Fibroblast of pulmonary artery (primary cell): ENCODE data around the gene SEMA3C.

ENCODE experiments used
- DNase-seq: peaks from one replicate; pipeline ENCODE4 v3.0.0-alpha.2; 2010; ENCODE audit warnings: low read depth
- H3K4me3 ChIP-seq: replicated peaks from 2 replicates; pipeline ENCODE4 v1.5.1; 2011; ENCODE audit warnings: low read depth, mild to moderate bottlenecking, control low read depth, low read length, moderate library complexity
- CTCF ChIP-seq: IDR thresholded peaks from 2 replicates; pipeline ENCODE4 v1.5.1; 2011; ENCODE audit warnings: mild to moderate bottlenecking, control low read depth, low read length, inconsistent platforms; ENCODE audit errors: missing control alignments

Gene SEMA3C

GRCh38 chr7:80842022-80842790, 76.6 kb downstream of the SEMA3C start:
- no peak overlapping the region for H3K4me3 ChIP-seq
- DNase-seq, result no peak
- no peak for TF ChIP-seq CTCF

GRCh38 chr7:80841423-80841955, 77.4 kb downstream of the SEMA3C start:
- no peak for DNase-seq
- H3K4me3 ChIP-seq, result no peak overlapping the region
- TF ChIP-seq CTCF, result no peak

GRCh38 chr7:80840681-80841080, 78.2 kb downstream of the SEMA3C start:
- no peak for TF ChIP-seq CTCF
- DNase-seq, result no peak
- H3K4me3 ChIP-seq, result no peak overlapping the region

- H3K4me3 ChIP-seq, result no peak overlapping the region
- DNase-seq, result no peak
- TF ChIP-seq CTCF, result no peak
These were observed 79.0 kb downstream of the SEMA3C start for GRCh38 chr7:80839855-80840254.

GRCh38 chr7:80838643-80839042, 80.2 kb downstream of the SEMA3C start:
- DNase-seq, result no peak
- no peak for TF ChIP-seq CTCF

DNA sequence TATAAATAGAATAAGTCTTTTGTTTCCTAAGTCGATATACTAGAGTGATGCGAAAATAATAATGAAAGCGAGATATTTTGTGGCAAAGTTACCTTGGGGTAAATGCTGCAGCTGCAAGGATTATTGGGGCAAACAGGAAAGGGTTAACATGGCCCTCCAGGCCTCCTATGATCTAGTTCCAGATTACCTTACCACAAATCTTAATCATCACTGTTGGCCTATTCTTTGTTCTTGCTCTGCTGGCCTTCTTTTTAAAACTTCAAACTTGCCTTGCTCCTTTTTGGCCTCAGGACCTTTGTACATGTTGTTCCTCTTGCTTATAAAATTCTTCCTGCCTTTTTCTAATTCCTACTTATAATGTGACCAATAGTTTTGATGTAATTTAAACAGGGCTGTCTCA, 81.5 kb downstream of the SEMA3C start:
- TF ChIP-seq CTCF, result no peak
- H3K4me3 ChIP-seq, result no peak overlapping the region
- DNase-seq, result no peak

More at GRCh38 chr7:80838643-80839042, 80.2 kb downstream of the SEMA3C start:
- no peak overlapping the region for H3K4me3 ChIP-seq

GRCh38 chr7:80835251-80835650, 83.6 kb downstream of the SEMA3C start:
- DNase-seq, result no peak
- no peak for TF ChIP-seq CTCF

More at GRCh38 chr7:80835251-80835650, 83.6 kb downstream of the SEMA3C start:
- H3K4me3 ChIP-seq, result no peak overlapping the region
